GM23338 (cell line): ENCODE data around the gene PSMB11. TPM values are rescaled to one million over a fixed set of nuclear protein-coding genes. Genes with fewer than 3 reads are reported as not detected.
A peak's percentile ranks its signal among the peaks of the same experiment; 100 is the strongest.

ENCODE experiments used
- ATAC-seq: fragments of 200-7000 bp; cut with Tn5 transposase; 3 replicates; pipeline ENCODE4 v1.9.1; 2020
- DNase-seq: peaks from one replicate; pipeline ENCODE4 v3.0.0-alpha.2; 2015; ENCODE audit warnings: low spot score
- H2AFZ ChIP-seq: fragments of 200-600 bp; sonication (generic); 2 replicates; pipeline ENCODE4 v1.8.0; 2016; ENCODE audit warnings: antibody characterized with exemption, mild to moderate bottlenecking, moderate library complexity
- H3F3A ChIP-seq: fragments of 200-600 bp; sonication (generic); replicated peaks from 2 replicates; pipeline ENCODE4 v1.8.0; 2017; ENCODE audit warnings: antibody characterized with exemption, mixed run types, low read depth
- H3K27ac ChIP-seq: fragments of 200-600 bp; sonication (generic); 2 replicates; pipeline ENCODE4 v1.6.1; 2016; ENCODE audit warnings: low read depth
- H3K27me3 ChIP-seq: fragments of 200-600 bp; sonication (generic); 2 replicates; pipeline ENCODE4 v1.8.0; 2016; ENCODE audit warnings: mild to moderate bottlenecking, mixed run types, moderate library complexity; ENCODE audit not compliant: insufficient read depth
- H3K36me3 ChIP-seq: fragments of 200-600 bp; sonication (generic); 2 replicates; pipeline ENCODE4 v1.8.0; 2016; ENCODE audit warnings: mild to moderate bottlenecking; ENCODE audit not compliant: insufficient read depth
- H3K4me1 ChIP-seq: fragments of 200-600 bp; sonication (generic); 2 replicates; pipeline ENCODE4 v1.8.0; 2016; ENCODE audit warnings: mild to moderate bottlenecking, moderate library complexity; ENCODE audit not compliant: insufficient read depth
- H3K4me2 ChIP-seq: fragments of 200-600 bp; sonication (generic); 2 replicates; pipeline ENCODE4 v1.7.1; 2017; ENCODE audit warnings: mixed run types
- H3K4me3 ChIP-seq: fragments of 200-600 bp; sonication (generic); 2 replicates; pipeline ENCODE4 v1.6.1; 2016; ENCODE audit warnings: mixed run types
- H3K79me2 ChIP-seq: fragments of 200-600 bp; sonication (generic); replicated peaks from 2 replicates; pipeline ENCODE4 v1.8.0; 2017; ENCODE audit warnings: mild to moderate bottlenecking; ENCODE audit not compliant: insufficient read depth
- H3K9me2 ChIP-seq: fragments of 200-600 bp; sonication (generic); 2 replicates; pipeline ENCODE4 v1.8.0; 2017; ENCODE audit not compliant: insufficient read depth
- H4K20me1 ChIP-seq: fragments of 200-600 bp; sonication (generic); replicated peaks from 2 replicates; pipeline ENCODE4 v1.8.0; 2017; ENCODE audit warnings: mild to moderate bottlenecking; ENCODE audit not compliant: insufficient read depth
- H3K27ac Mint-ChIP-seq: 2 replicates; pipeline ENCODE4 v1.8.0; 2020; ENCODE audit warnings: inconsistent platforms, mild to moderate bottlenecking, moderate library complexity, mixed read lengths
- H3K27me3 Mint-ChIP-seq: 3 replicates; pipeline ENCODE4 v1.8.0; 2022; ENCODE audit warnings: low read depth, mild to moderate bottlenecking, moderate library complexity, mixed read lengths, inconsistent platforms; ENCODE audit not compliant: insufficient read depth, poor library complexity
- H3K36me3 Mint-ChIP-seq: 3 replicates; pipeline ENCODE4 v1.8.0; 2021; ENCODE audit warnings: low read depth, mild to moderate bottlenecking, inconsistent platforms, moderate library complexity, mixed read lengths
- H3K4me1 Mint-ChIP-seq: 3 replicates; pipeline ENCODE4 v1.8.0; 2020; ENCODE audit warnings: mild to moderate bottlenecking, inconsistent platforms, mixed read lengths
- H3K4me3 Mint-ChIP-seq: 3 replicates; pipeline ENCODE4 v1.8.0; 2021; ENCODE audit warnings: moderate library complexity, mild to moderate bottlenecking, inconsistent platforms, mixed read lengths
- H3K9me3 Mint-ChIP-seq: 3 replicates; pipeline ENCODE4 v1.8.0; 2020; ENCODE audit warnings: moderate library complexity, mild to moderate bottlenecking, inconsistent platforms, mixed read lengths
- CREB1 ChIP-seq: fragments of 250-450 bp; sonication (Bioruptor Pico); IDR thresholded peaks from 2 replicates; pipeline ENCODE4 v1.5.0; 2020; ENCODE audit warnings: low read depth, mild to moderate bottlenecking, moderate library complexity
- CTCF ChIP-seq, 2 experiments: fragments of 200-600 bp in 1 of 2; sonication (generic) in 1 of 2; conservative IDR thresholded peaks; 2 replicates each; pipeline versions ENCODE4 v1.5.1 to v1.6.1; 2016 to 2017; ENCODE audit warnings: antibody characterized with exemption in 2 of 2, low read depth in 2 of 2, mild to moderate bottlenecking in 2 of 2, moderate library complexity in 1 of 2
- ETS1 ChIP-seq: IDR thresholded peaks from 2 replicates; pipeline ENCODE4 v1.6.1; 2016; ENCODE audit warnings: antibody characterized with exemption
- EZH2 ChIP-seq: fragments of 200-600 bp; sonication (generic); IDR thresholded peaks from one replicate; pipeline ENCODE4 v1.8.0; 2017; ENCODE audit warnings: antibody characterized with exemption, mild to moderate bottlenecking, low read depth; ENCODE audit not compliant: unreplicated experiment
- EZH2phosphoT487 ChIP-seq: fragments of 200-600 bp; sonication (generic); IDR thresholded peaks from one replicate; pipeline ENCODE4 v1.8.1; 2018; ENCODE audit warnings: antibody characterized with exemption; ENCODE audit not compliant: unreplicated experiment
- JUNB ChIP-seq: IDR thresholded peaks from one replicate; pipeline ENCODE4 v1.6.1; 2016; ENCODE audit warnings: antibody characterized with exemption; ENCODE audit not compliant: unreplicated experiment
- NANOG ChIP-seq: IDR thresholded peaks from 2 replicates; pipeline ENCODE4 v1.6.1; 2016; ENCODE audit warnings: antibody characterized with exemption, borderline replicate concordance
- POLR2AphosphoS5 ChIP-seq: IDR thresholded peaks from 2 replicates; pipeline ENCODE4 v1.6.1; 2016; ENCODE audit warnings: antibody characterized with exemption, low read depth
- REST ChIP-seq: IDR thresholded peaks from one replicate; pipeline ENCODE4 v1.6.1; 2018; ENCODE audit warnings: antibody characterized with exemption; ENCODE audit not compliant: unreplicated experiment
- STAT1 ChIP-seq: IDR thresholded peaks from one replicate; pipeline ENCODE4 v1.6.1; 2016; ENCODE audit warnings: antibody characterized with exemption; ENCODE audit not compliant: unreplicated experiment
- ZNF114 ChIP-seq: fragments of 250-450 bp; sonication (Bioruptor Pico); IDR thresholded peaks from 2 replicates; pipeline ENCODE4 v1.5.0; 2020; ENCODE audit warnings: mild to moderate bottlenecking, moderate library complexity
- ZNF331 ChIP-seq: fragments of 250-450 bp; sonication (Bioruptor Pico); IDR thresholded peaks from 2 replicates; pipeline ENCODE4 v1.5.0; 2020; ENCODE audit warnings: low read depth, mild to moderate bottlenecking, moderate library complexity
- ZNF462 ChIP-seq: fragments of 250-450 bp; sonication (Bioruptor Pico); IDR thresholded peaks from 2 replicates; pipeline ENCODE4 v1.5.0; 2020; ENCODE audit warnings: mild to moderate bottlenecking, moderate library complexity
- polyA plus RNA-seq: library from polyadenylated mRNA; unstranded; fragments of >200 nt; fragmentation: Nextera tagmentation; extraction: Ambion mirVana; gene quantifications from 2 replicates; pipeline ENCODE4 v1.2.1, GENCODE V29; 2016
- total RNA-seq: library from RNA; depleted of rRNA; stranded (reverse); fragments of >200 nt; shearing (Covaris generic); gene quantifications from 2 replicates; pipeline ENCODE4 v1.2.3, GENCODE V29; 2014

Gene PSMB11
- total and polyA plus RNA-seq, 2 experiments from 2014 or later: 0.07 TPM; not detected in 1

GRCh38 chr14:23093104-23093503, 51.1 kb downstream of the PSMB11 start:
- Histone ChIP-seq H3K9me2 (no peaks in the 10 kb centered on the region), H3F3A (no peaks in the 10 kb centered on the region; the same call in 1 of the 2 replicates), H3K79me2 (peaks cover 73% of the 10 kb centered on the region), H3K4me3 (peak overlapping the region; percentile 84), H3K4me2 (0 out of 2 replicates have a peak overlapping the region, but pooled peaks have one; percentile 92), H4K20me1 (peaks cover 38% of the 10 kb centered on the region), H3K4me1 (peaks cover 14% of the 10 kb centered on the region), H3K36me3 (peaks cover 44% of the 10 kb centered on the region), H2AFZ (no peak overlapping the region), H3K27ac (no peak overlapping the region), H3K27me3 (no peaks in the 10 kb centered on the region)
- peaks cover 12% of the 10 kb centered on the region; the same call in 2 of the 3 replicates for H3K4me1 Mint-ChIP-seq
- no peak for ATAC-seq
- peaks cover 57% of the 10 kb centered on the region for H3K36me3 Mint-ChIP-seq
- DNase-seq: no peak
- H3K27me3 Mint-ChIP-seq: peaks cover 2% of the 10 kb centered on the region
- no peak overlapping the region for H3K27ac Mint-ChIP-seq
- TF ChIP-seq ZNF114 (CRISPR knock-in tag) (no peak), NANOG (no peak), CTCF (conservative IDR thresholded peaks at IDR 0.05; ENCODE audit: low read depth in 2 of 2) (no peak), JUNB (no peak), POLR2AphosphoS5 (no peak), CREB1 (CRISPR knock-in tag) (no peak), REST (no peak), ZNF331 (CRISPR knock-in tag) (no peak), ETS1 (no peak), ZNF462 (no peak), EZH2 (no peak), EZH2phosphoT487 (no peak), STAT1 (no peak)
- H3K4me3 Mint-ChIP-seq: no peak overlapping the region; the same call in 2 of the 3 replicates
- H3K9me3 Mint-ChIP-seq: no peaks in the 10 kb centered on the region
